Measurements from ENCODE around the gene DUSP28.

DUSP28 gene

GRCh38 chr2:240594511-240595380 lies 34.6 kb downstream of the DUSP28 start:
- CTCF ChIA-PET = no interaction called here

More at GRCh38 chr2:240594511-240595380, 34.6 kb downstream of the DUSP28 start:
- TF ChIP-seq ZNF350 (tag by site-specific recombination; IDR thresholded peaks at IDR 0.05) (no peak), ELK4 (IDR thresholded peaks at IDR 0.05; ENCODE audit: borderline replicate concordance, low read depth, low read length) (no peak), ZNF24 (tag by site-specific recombination; IDR thresholded peaks at IDR 0.05) (no peak), ZNF341 (tag by site-specific recombination; IDR thresholded peaks at IDR 0.05; ENCODE audit: low read depth) (no peak), HIC1 (tag by site-specific recombination; IDR thresholded peaks at IDR 0.05) (no peak), PATZ1 (tag by site-specific recombination; IDR thresholded peaks at IDR 0.05) (no peak), ZNF398 (tag by site-specific recombination; IDR thresholded peaks at IDR 0.05) (no peak), ZNF211 (tag by site-specific recombination; IDR thresholded peaks at IDR 0.05; ENCODE audit: low read depth) (no peak), KLF7 (tag by site-specific recombination; IDR thresholded peaks at IDR 0.05; ENCODE audit: borderline replicate concordance) (no peak), ZNF362 (tag by site-specific recombination; IDR thresholded peaks at IDR 0.05) (no peak), ZNF645 (tag by site-specific recombination; IDR thresholded peaks at IDR 0.05) (no peak), ZNF621 (tag by site-specific recombination; IDR thresholded peaks at IDR 0.05) (no peak), ZNF530 (tag by site-specific recombination; IDR thresholded peaks at IDR 0.05; ENCODE audit: low read depth) (no peak), ZNF624 (tag by site-specific recombination; IDR thresholded peaks at IDR 0.05) (no peak), ZNF169 (tag by site-specific recombination; IDR thresholded peaks at IDR 0.05) (no peak), PRDM4 (tag by site-specific recombination; IDR thresholded peaks at IDR 0.05) (no peak), ZNF416 (tag by site-specific recombination; IDR thresholded peaks at IDR 0.05) (no peak)
- Histone ChIP-seq H3K36me3 (ENCODE audit: control insufficient read depth in 2 of 2, insufficient read depth in 1 of 2, low read length in 2 of 2) (peaks cover 5 to 92% of the 10 kb centered on the region in 2 experiments), H3K4me3 (ENCODE audit: low read depth, low read length) (no peak overlapping the region), H3K27ac (ENCODE audit: extremely low read depth, low read depth, low read length) (no peak overlapping the region), H3K9me3 (ENCODE audit: control insufficient read depth, insufficient read depth, low read depth, low read length) (no peaks in the 10 kb centered on the region), H3K4me1 (ENCODE audit: control insufficient read depth, insufficient read depth, low read length) (no peaks in the 10 kb centered on the region)
- POLR2A ChIA-PET = no interaction called here

All from HEK293 (cell line).